Activated T-helper 17 cell treated with anti-CD3 and anti-CD28 coated beads, Interleukin-2, amount 50 U/mL, for 72 hours (primary cell): ENCODE data around the gene PCYT1A. TPM values are rescaled to one million over a fixed set of nuclear protein-coding genes. Genes with fewer than 3 reads are reported as not detected.
"Not testable (repeated sequence)": the region's sequence is repeated elsewhere in the genome, so short reads cannot be mapped to it uniquely, and the experiment has no call there.

Experiments
- ATAC-seq: fragments of 150-1000 bp; cut with Tn5 transposase; replicated peaks from 2 replicates; pipeline ENCODE4 v1.10.0; 2021; ENCODE audit warnings: mild to moderate bottlenecking, moderate library complexity
- H3K27ac Mint-ChIP-seq: one replicate; pipeline ENCODE4 v1.8.0; 2022; ENCODE audit warnings: mixed read lengths
- H3K27me3 Mint-ChIP-seq: one replicate; pipeline ENCODE4 v1.8.0; 2022; ENCODE audit warnings: mixed read lengths
- H3K36me3 Mint-ChIP-seq: one replicate; pipeline ENCODE4 v1.8.0; 2022; ENCODE audit warnings: low read depth, mild to moderate bottlenecking, mixed read lengths
- H3K4me1 Mint-ChIP-seq: one replicate; pipeline ENCODE4 v1.8.0; 2022; ENCODE audit warnings: mixed read lengths
- H3K4me3 Mint-ChIP-seq: one replicate; pipeline ENCODE4 v1.8.0; 2022; ENCODE audit warnings: mild to moderate bottlenecking, mixed read lengths
- H3K9me3 Mint-ChIP-seq: one replicate; pipeline ENCODE4 v1.8.0; 2022; ENCODE audit warnings: mixed read lengths
- total RNA-seq, 2 donors: library from RNA; stranded (reverse); gene quantifications; one replicate each; pipeline ENCODE4 v1.2.3, GENCODE V29; 2022

The PCYT1A gene
- total RNA-seq, 2 donors from 2014 or later, result 50.8 to 62.0 TPM

GRCh38 chr3:196219194-196219969 lies 68.1 kb downstream of the PCYT1A start:
- Mint-ChIP-seq H3K27me3 (no peaks in the 10 kb centered on the region), H3K4me3 (peak overlapping the region; percentile 80), H3K36me3 (no peaks in the 10 kb centered on the region), H3K4me1 (peaks cover 11% of the 10 kb centered on the region), H3K27ac (peak overlapping the region; percentile 88), H3K9me3 (no peaks in the 10 kb centered on the region)
- peak; percentile 97 for ATAC-seq

GRCh38 chr3:196218155-196218712 lies 69.3 kb downstream of the PCYT1A start:
- ATAC-seq, result no peak
- Mint-ChIP-seq H3K27ac (no peak overlapping the region), H3K9me3 (no peaks in the 10 kb centered on the region), H3K27me3 (no peaks in the 10 kb centered on the region), H3K36me3 (no peaks in the 10 kb centered on the region), H3K4me3 (peak overlapping the region; percentile 80), H3K4me1 (peaks cover 11% of the 10 kb centered on the region)

- Mint-ChIP-seq H3K27me3 (no peaks in the 10 kb centered on the region), H3K9me3 (no peaks in the 10 kb centered on the region), H3K4me3 (peak overlapping the region; percentile 80), H3K36me3 (no peaks in the 10 kb centered on the region), H3K27ac (peak overlapping the region; percentile 78), H3K4me1 (peaks cover 11% of the 10 kb centered on the region)
- no peak for ATAC-seq
These were observed 70.0 kb downstream of the PCYT1A start for GRCh38 chr3:196217307-196218154.

GRCh38 chr3:196216681-196217211 lies 70.8 kb downstream of the PCYT1A start:
- Mint-ChIP-seq H3K27me3 (no peaks in the 10 kb centered on the region), H3K9me3 (no peaks in the 10 kb centered on the region), H3K4me1 (peaks cover 11% of the 10 kb centered on the region), H3K36me3 (no peaks in the 10 kb centered on the region), H3K27ac (peak overlapping the region; percentile 78), H3K4me3 (no peak overlapping the region)
- ATAC-seq, result no peak

GRCh38 chr3:196216089-196216564 lies 71.4 kb downstream of the PCYT1A start, which contains the start of gene SLC51A:
Gene SLC51A, plus strand, starts transcription at chr3:196216534. Its CDS starts 179 bp downstream, at chr3:196216713.
- no peaks in the 10 kb centered on the region for H3K27me3 Mint-ChIP-seq
- H3K4me1 Mint-ChIP-seq, result peaks cover 11% of the 10 kb centered on the region
- H3K36me3 Mint-ChIP-seq, result no peaks in the 10 kb centered on the region
- no peak for ATAC-seq
- H3K4me3 Mint-ChIP-seq, result peak within 1 kb of the TSS; percentile 80
- H3K9me3 Mint-ChIP-seq, result no peaks in the 10 kb centered on the region
- peak within 1 kb of the TSS; percentile 78 for H3K27ac Mint-ChIP-seq

- Mint-ChIP-seq H3K4me1 (peaks cover 11% of the 10 kb centered on the region), H3K36me3 (no peaks in the 10 kb centered on the region), H3K4me3 (no peak overlapping the region), H3K9me3 (no peaks in the 10 kb centered on the region), H3K27ac (no peak overlapping the region), H3K27me3 (no peaks in the 10 kb centered on the region)
- ATAC-seq, result no peak
These were observed 72.0 kb downstream of the PCYT1A start for GRCh38 chr3:196215493-196216020.

- Mint-ChIP-seq H3K27me3 (no peaks in the 10 kb centered on the region), H3K4me1 (peaks cover 11% of the 10 kb centered on the region), H3K27ac (no peak overlapping the region), H3K9me3 (no peaks in the 10 kb centered on the region), H3K4me3 (no peak overlapping the region), H3K36me3 (no peaks in the 10 kb centered on the region)
- no peak for ATAC-seq
These were observed 72.6 kb downstream of the PCYT1A start for GRCh38 chr3:196214783-196215441.

- no peaks in the 10 kb centered on the region for H3K36me3 Mint-ChIP-seq
- ATAC-seq, result no peak
- peaks cover 4% of the 10 kb centered on the region for H3K4me1 Mint-ChIP-seq
These were observed 76.6 kb downstream of the PCYT1A start, which contains the start of gene ZDHHC19 for GRCh38 chr3:196210673-196211556. Gene ZDHHC19, minus strand, starts transcription at chr3:196211400. Its CDS starts 85 bp downstream, at chr3:196211315.

GRCh38 chr3:196209944-196210672 lies 77.4 kb downstream of the PCYT1A start:
- not testable (repeated sequence) for H3K4me3 Mint-ChIP-seq, H3K9me3 Mint-ChIP-seq, H3K27me3 Mint-ChIP-seq, H3K36me3 Mint-ChIP-seq, H3K27ac Mint-ChIP-seq, H3K4me1 Mint-ChIP-seq, ATAC-seq

More at GRCh38 chr3:196210673-196211556, 76.6 kb downstream of the PCYT1A start, which contains the start of gene ZDHHC19:
- H3K27me3 Mint-ChIP-seq, result no peaks in the 10 kb centered on the region
- H3K4me3 Mint-ChIP-seq, result no peak within 1 kb of the TSS
- no peak within 1 kb of the TSS for H3K27ac Mint-ChIP-seq
- H3K9me3 Mint-ChIP-seq, result no peaks in the 10 kb centered on the region

- Mint-ChIP-seq H3K9me3 (no peaks in the 10 kb centered on the region), H3K27me3 (no peaks in the 10 kb centered on the region), H3K4me1 (peaks cover 4% of the 10 kb centered on the region), H3K27ac (no peak overlapping the region), H3K4me3 (peak overlapping the region; percentile 67), H3K36me3 (no peaks in the 10 kb centered on the region)
- ATAC-seq, result no peak
These were observed 78.4 kb downstream of the PCYT1A start for GRCh38 chr3:196208942-196209695.

- H3K4me3 Mint-ChIP-seq, result peak overlapping the region; percentile 67
- peaks cover 4% of the 10 kb centered on the region for H3K4me1 Mint-ChIP-seq
- peak; percentile 64 for ATAC-seq
- no peaks in the 10 kb centered on the region for H3K9me3 Mint-ChIP-seq
- no peaks in the 10 kb centered on the region for H3K27me3 Mint-ChIP-seq
- H3K27ac Mint-ChIP-seq, result no peak overlapping the region
- H3K36me3 Mint-ChIP-seq, result no peaks in the 10 kb centered on the region
These were observed 79.5 kb downstream of the PCYT1A start for GRCh38 chr3:196207833-196208607.
